GM12878 (cell line): ENCODE data around the gene VRK3. TPM values are rescaled to one million over a fixed set of nuclear protein-coding genes. Genes with fewer than 3 reads are reported as not detected.

Source experiments
- ATAC-seq: fragments of 200-7000 bp; cut with Tn5 transposase; 3 replicates; pipeline ENCODE4 v1.9.1; 2020; ENCODE audit warnings: mild to moderate bottlenecking, moderate library complexity
- BruUV-seq: library from RNA; stranded (reverse); fragments of 400-500 nt; replicated peaks from 2 replicates; lab custom pipeline; 2021; lab: Mats Ljungman, UMichigan
- CTCF ChIA-PET: fragments of 300-600 bp; sonication (Branson Sonifier 250); formaldehyde crosslinking; extraction: SDS; loops from one replicate; lab custom pipeline; 2021; ENCODE audit warnings: inconsistent platforms; lab: Yijun Ruan, JAX
- POLR2A ChIA-PET: fragments of 350-600 bp; formaldehyde crosslinking; extraction: SDS; loops from one replicate; lab custom pipeline; 2021; ENCODE audit warnings: inconsistent platforms; lab: Charles Lee
- RAD21 ChIA-PET: fragments of 300-600 bp; sonication (Branson Sonifier 250); formaldehyde crosslinking; loops from one replicate; lab custom pipeline; 2023; ENCODE audit warnings: antibody characterized with exemption; ENCODE audit not compliant: unreplicated experiment; lab: Charles Lee
- SMC1A ChIA-PET: fragments of 300-600 bp; sonication (Branson Sonifier 250); formaldehyde crosslinking; loops from one replicate; lab custom pipeline; 2023; ENCODE audit not compliant: unreplicated experiment, uncharacterized antibody; lab: Charles Lee
- DNase-seq: peaks from one replicate; pipeline ENCODE4 v3.0.0-alpha.2; 2011; ENCODE audit warnings: low read depth, low spot score
- FAIRE-seq: peaks from 3 replicates; lab custom pipeline; 2011; peaks lifted over from hg19 to GRCh38; lab: Jason Lieb, UNC
- H2AFZ ChIP-seq: 2 replicates; pipeline ENCODE4 v1.6.0; 2011; ENCODE audit warnings: low read depth, low read length, control low read depth; ENCODE audit not compliant: control insufficient read depth
- H3K27ac ChIP-seq: 2 replicates; pipeline ENCODE4 v1.5.1; 2011; ENCODE audit warnings: control low read depth; ENCODE audit not compliant: control insufficient read depth, insufficient read depth
- H3K27me3 ChIP-seq, 2 experiments: replicated peaks in 1 of 2; 2 replicates each; pipeline versions ENCODE4 v1.6.0 to v1.6.1; 2011; ENCODE audit warnings: low read length in 1 of 2; ENCODE audit not compliant: control insufficient read depth in 2 of 2, insufficient read depth in 2 of 2
- H3K36me3 ChIP-seq, 2 experiments: 2 replicates each; pipeline ENCODE4 v1.5.1; 2011; ENCODE audit warnings: low read length in 1 of 2; ENCODE audit not compliant: control insufficient read depth in 2 of 2, insufficient read depth in 2 of 2
- H3K4me1 ChIP-seq: 2 replicates; pipeline ENCODE4 v1.6.1; 2011; ENCODE audit warnings: mild to moderate bottlenecking, low read length, moderate library complexity, mixed read lengths; ENCODE audit not compliant: control insufficient read depth, insufficient read depth
- H3K4me2 ChIP-seq: 2 replicates; pipeline ENCODE4 v1.6.0; 2011; ENCODE audit warnings: control low read depth; ENCODE audit not compliant: control insufficient read depth, insufficient read depth
- H3K4me3 ChIP-seq: fragments of 200-600 bp; sonication (generic); 2 replicates; pipeline ENCODE4 v1.5.1; 2016
- H3K79me2 ChIP-seq: 2 replicates; pipeline ENCODE4 v1.6.0; 2011; ENCODE audit warnings: low read length; ENCODE audit not compliant: control insufficient read depth, insufficient read depth
- H3K9ac ChIP-seq: 2 replicates; pipeline ENCODE4 v1.8.0; 2011; ENCODE audit warnings: low read length, control low read depth, mixed read lengths; ENCODE audit not compliant: control insufficient read depth, insufficient read depth
- H3K9me3 ChIP-seq: replicated peaks from 3 replicates; pipeline ENCODE4 v1.5.1; 2011; ENCODE audit warnings: mild to moderate bottlenecking, low read length; ENCODE audit not compliant: control insufficient read depth, insufficient read depth
- H4K20me1 ChIP-seq: 2 replicates; pipeline ENCODE4 v1.6.0; 2011; ENCODE audit not compliant: control insufficient read depth, insufficient read depth
- CTCF ChIP-seq, 3 experiments: IDR thresholded peaks in 2 of 3; conservative IDR thresholded peaks in 1 of 3; 2 replicates each; pipeline ENCODE4 v1.5.1; 2011; ENCODE audit warnings: low read depth in 3 of 3, low read length in 3 of 3, mild to moderate bottlenecking in 3 of 3, control low read depth in 2 of 3, moderate library complexity in 2 of 3, inconsistent platforms in 1 of 3, mixed read lengths in 1 of 3; ENCODE audit not compliant: control insufficient read depth in 2 of 3, insufficient read depth in 1 of 3; ENCODE audit errors: extremely low read depth in 1 of 3
- HDGF ChIP-seq: fragments of 450-650 bp; IDR thresholded peaks from 2 replicates; pipeline ENCODE4 v1.6.1; 2016; ENCODE audit warnings: antibody characterized with exemption
- NR2F1 ChIP-seq: fragments of 450-650 bp; conservative IDR thresholded peaks from 2 replicates; pipeline ENCODE4 v1.6.1; 2017; ENCODE audit warnings: mild to moderate bottlenecking
- RAD21 ChIP-seq: IDR thresholded peaks from 2 replicates; pipeline ENCODE4 v1.6.1; 2011; ENCODE audit warnings: mild to moderate bottlenecking, low read depth, low read length, moderate library complexity; ENCODE audit not compliant: insufficient read depth
- WGBS: methylation state at CpG from one replicate; pipeline ENCODE4 v1.1.6; 2016; ENCODE audit warnings: low lambda C conversion rate; ENCODE audit not compliant: insufficient replicate concordance, insufficient coverage; ENCODE audit errors: missing lambda C conversion rate; 5-methylcytosine and 5-hydroxymethylcytosine counted together
- in situ Hi-C: fragments of 300-500 bp; cut with MboI; formaldehyde crosslinking; loops from 9 replicates; pipeline ENCODE4 v1.14.3; 2018; ENCODE audit warnings: mixed read lengths
- intact Hi-C: fragments of 100-400 bp; cut with micrococcal nuclease; formaldehyde crosslinking; loops from one replicate; pipeline ENCODE4 v1.14.2; 2022; ENCODE audit not compliant: unreplicated experiment
- polyA plus RNA-seq, 11 experiments: library from polyadenylated mRNA; depleted of rRNA in 4 of 11; unstranded in 6 of 11; stranded (reverse) in 5 of 11; fragments of >200 nt; fragmentation: Nextera tagmentation in 4 of 11; fragmentation: Illumina TruSeq in 1 of 11; extraction: Ambion mirVana in 4 of 11; extraction: Trizol in 1 of 11; gene quantifications; 1 replicate in 1 of 11; 2 replicates in 10 of 11; pipeline versions ENCODE4 v1.2.1 to v1.2.3, GENCODE V29; 2011 to 2016; ENCODE audit warnings: inconsistent platforms in 2 of 11, missing spikeins in 2 of 11, low read depth in 1 of 11
- total RNA-seq, 4 experiments: library from RNA; depleted of rRNA in 3 of 4; stranded (reverse); fragments of >200 nt in 3 of 4; fragmentation: Illumina TruSeq in 1 of 4; extraction: Trizol in 1 of 4; gene quantifications; 2 replicates each; pipeline versions ENCODE4 v1.2.1 to v1.2.3, GENCODE V29; 2013 to 2021

Gene VRK3
- total and polyA plus RNA-seq, 10 of the 15 experiments (the other 5 are each of a cell fraction or from before 2014, with no cell fraction given), result 17.3 to 61.9 (median 35.5) TPM

- Histone ChIP-seq H3K9ac (no peak overlapping the region), H3K4me2 (no peak overlapping the region), H3K79me2 (no peaks in the 10 kb centered on the region; the same call in 1 of the 2 replicates), H3K36me3 (peaks cover 9 to 25% of the 10 kb centered on the region in 2 experiments), H4K20me1 (no peaks in the 10 kb centered on the region), H3K27me3 (no peaks in the 10 kb centered on the region), H3K4me1 (no peaks in the 10 kb centered on the region), H3K27ac (no peak overlapping the region), H3K4me3 (no peak overlapping the region), H2AFZ (no peak overlapping the region), H3K9me3 (no peaks in the 10 kb centered on the region; the same call in 2 of the 3 replicates)
- CTCF ChIA-PET, result no interaction called here
- 6% methylated on average over 1 of the region's 1 CpG for WGBS
- no peak for FAIRE-seq
- intact Hi-C loops, result no loop called here
- DNase-seq, result no peak
- no peak for TF ChIP-seq HDGF
- in situ Hi-C loops, result no loop called here
- RAD21 ChIA-PET, result no interaction called here
- SMC1A ChIA-PET, result no interaction called here
- BruUV-seq, result no TSS peak
- no peak for ATAC-seq
- POLR2A ChIA-PET, result no interaction called here
Observed at GRCh38 chr19:50016225-50016807, 8.9 kb downstream of the VRK3 start.

- FAIRE-seq (no peak), ATAC-seq (no peak)
- Histone ChIP-seq H3K36me3 (peaks cover 8 to 10% of the 10 kb centered on the region in 2 experiments; a peak in 3 of 4 replicates), H3K9me3 (no peaks in the 10 kb centered on the region), H4K20me1 (no peaks in the 10 kb centered on the region), H3K79me2 (no peaks in the 10 kb centered on the region; the same call in 1 of the 2 replicates), H3K4me1 (peaks cover 12% of the 10 kb centered on the region)
- 69% methylated on average over 10 of the region's 10 CpGs for WGBS
- in situ Hi-C loops, result no loop called here
- ChIA-PET CTCF (interaction anchor here (0.8 to 1.4 kb wide), 2 partner anchors 11 to 128 kb away, joined by 3 read pairs; no protein-coding TSS in a partner anchor), POLR2A (no interaction called here)
- TF ChIP-seq CTCF (IDR thresholded peaks at IDR 0.05 in 2 of 3, conservative IDR thresholded peaks at IDR 0.05 in 1 of 3; ENCODE audit: control insufficient read depth in 2 of 3, extremely low read depth in 1 of 3, insufficient read depth in 1 of 3, low read depth in 3 of 3, low read length in 3 of 3), result peak; percentile 11 to 26 (median 15); a peak in 2 of 6 replicates
- 0 out of 2 replicates have a peak, but pooled peaks have one; percentile 15 for TF ChIP-seq RAD21
- no peak for TF ChIP-seq NR2F1
- TF ChIP-seq, all 136 proteins: peak for 2
- Histone ChIP-seq H3K4me3 (no peak overlapping the region), H3K27me3 (no peaks in the 10 kb centered on the region), H3K9ac (no peak overlapping the region), H3K27ac (no peak overlapping the region), H2AFZ (no peak overlapping the region), H3K4me2 (no peak overlapping the region)
- ChIA-PET RAD21 (no interaction called here), SMC1A (no interaction called here)
- no TSS peak for BruUV-seq
- DNase-seq, result no peak
- intact Hi-C loops, result no loop called here
Observed at GRCh38 chr19:50008532-50008931, 16.6 kb downstream of the VRK3 start.
